ENCODE data around the gene AGPAT4. TPM values are rescaled to one million over a fixed set of nuclear protein-coding genes. Genes with fewer than 3 reads are reported as not detected.
A peak's percentile ranks its signal among the peaks of the same experiment; 100 is the strongest.

The AGPAT4 gene
- total and polyA plus RNA-seq, 2 of the 13 experiments (the other 11 are each of a cell fraction or from before 2014, with no cell fraction given) = 0.07 to 0.13 TPM

GRCh38 chr6:161135695-161136591 is 137.9 kb downstream of the AGPAT4 start (continued):
- TF ChIP-seq ZNF710 (CRISPR knock-in tag; IDR thresholded peaks at IDR 0.05; ENCODE audit: borderline replicate concordance) (no peak), TEF (CRISPR knock-in tag; IDR thresholded peaks at IDR 0.05) (no peak), ZNF3 (CRISPR knock-in tag; IDR thresholded peaks at IDR 0.05) (no peak), ZNF839 (CRISPR knock-in tag; IDR thresholded peaks at IDR 0.05; ENCODE audit: borderline replicate concordance) (no peak), ELF4 (CRISPR knock-in tag; IDR thresholded peaks at IDR 0.05; ENCODE audit: borderline replicate concordance) (no peak), ZNF414 (CRISPR knock-in tag; IDR thresholded peaks at IDR 0.05) (no peak), ZBTB37 (CRISPR knock-in tag; IDR thresholded peaks at IDR 0.05) (no peak), ZNF652 (CRISPR knock-in tag; IDR thresholded peaks at IDR 0.05; ENCODE audit: borderline replicate concordance, low read depth) (peak; percentile 92), SALL1 (CRISPR knock-in tag; IDR thresholded peaks at IDR 0.05) (peak; percentile 83), ZNF430 (CRISPR knock-in tag; IDR thresholded peaks at IDR 0.05) (no peak), ZMYM3 (CRISPR knock-in tag; IDR thresholded peaks at IDR 0.05) (no peak), RORA (CRISPR knock-in tag; IDR thresholded peaks at IDR 0.05) (no peak), ZMYM2 (CRISPR knock-in tag; IDR thresholded peaks at IDR 0.05) (no peak), POGZ (CRISPR knock-in tag; IDR thresholded peaks at IDR 0.05) (peak; percentile 24; the same call in 1 of the 2 replicates), ZBTB43 (CRISPR knock-in tag; conservative IDR thresholded peaks at IDR 0.05) (peak; percentile 80), ZBTB49 (CRISPR knock-in tag; IDR thresholded peaks at IDR 0.05; ENCODE audit: borderline replicate concordance) (no peak), PATZ1 (CRISPR knock-in tag; IDR thresholded peaks at IDR 0.05) (peak; percentile 62)

All from HepG2 (cell line).